ENCODE data around the gene PKN1. TPM values are rescaled to one million over a fixed set of nuclear protein-coding genes. Genes with fewer than 3 reads are reported as not detected.
A peak's percentile ranks its signal among the peaks of the same experiment; 100 is the strongest.

Gene PKN1
- total and polyA plus RNA-seq, 9 of the 15 experiments (the other 6 are each of a cell fraction or from before 2014, with no cell fraction given): 0.30 to 228 (median 77.5) TPM

- TF ChIP-seq ZBTB12 (CRISPR knock-in tag; IDR thresholded peaks at IDR 0.05): peak; percentile 29; the same call in 1 of the 2 replicates
- TF ChIP-seq NCOA1 (IDR thresholded peaks at IDR 0.05; ENCODE audit: low read depth): no peak
- no peak for TF ChIP-seq ZC3H4 (CRISPR knock-in tag; IDR thresholded peaks at IDR 0.05; ENCODE audit: borderline replicate concordance)
- no peak for TF ChIP-seq RREB1 (CRISPR knock-in tag; IDR thresholded peaks at IDR 0.05)
- TF ChIP-seq ARID3A (IDR thresholded peaks at IDR 0.05; ENCODE audit: borderline replicate concordance, low read depth, low read length): no peak
- no peak for TF ChIP-seq RNF219 (CRISPR knock-in tag; IDR thresholded peaks at IDR 0.05)
- 0 out of 2 replicates have a peak, but pooled peaks have one; percentile 25 for TF ChIP-seq ATF4 (CRISPR knock-in tag; IDR thresholded peaks at IDR 0.05)
- no peak for TF ChIP-seq ILF3 (IDR thresholded peaks at IDR 0.05; ENCODE audit: borderline replicate concordance)
- TF ChIP-seq HNRNPUL1 (IDR thresholded peaks at IDR 0.05; ENCODE audit: low read length): no peak
- peak; percentile 95 for TF ChIP-seq MYC (IDR thresholded peaks at IDR 0.05; ENCODE audit: low read depth, low read length)
- no peak for TF ChIP-seq MYC (CRISPR knock-in tag; IDR thresholded peaks at IDR 0.05; ENCODE audit: borderline replicate concordance, low read depth)
- TF ChIP-seq ELF1 (tag; IDR thresholded peaks at IDR 0.05): peak; percentile 81
- TF ChIP-seq MCM2 (IDR thresholded peaks at IDR 0.05; ENCODE audit: low read depth): no peak
- peak; percentile 95 for TF ChIP-seq SUPT5H (IDR thresholded peaks at IDR 0.05)
Measured at GRCh38 chr19:14419106-14419813, 13.8 kb upstream of the PKN1 start, which contains the start of gene DDX39A (continued).
